ENCODE measurements around the gene RPL34.

Gene RPL34

DNA sequence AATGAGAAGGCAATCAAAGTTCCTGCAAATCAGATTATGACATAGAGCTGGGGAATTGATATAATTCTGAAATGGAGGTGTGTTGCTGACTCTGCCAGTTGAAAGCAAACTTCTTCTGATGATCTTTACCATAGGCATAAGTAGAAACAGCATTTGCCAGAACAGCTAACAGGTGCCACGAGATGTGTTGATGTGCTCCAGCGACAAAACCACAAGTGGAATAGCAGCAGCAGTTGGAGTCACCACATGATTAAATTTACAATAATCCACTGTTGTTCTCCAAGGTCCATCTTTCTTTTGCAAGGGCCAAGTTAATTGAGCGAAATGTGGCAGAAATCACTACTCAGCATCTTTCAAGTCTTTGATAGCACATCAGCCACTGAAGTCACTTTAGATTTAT lies 26.3 kb downstream of the RPL34 start:
- H3K27ac ChIP-seq: no peak overlapping the region
- TF ChIP-seq CTCF (conservative IDR thresholded peaks at IDR 0.05) (no peak), ZFX (IDR thresholded peaks at IDR 0.05) (no peak)

DNA sequence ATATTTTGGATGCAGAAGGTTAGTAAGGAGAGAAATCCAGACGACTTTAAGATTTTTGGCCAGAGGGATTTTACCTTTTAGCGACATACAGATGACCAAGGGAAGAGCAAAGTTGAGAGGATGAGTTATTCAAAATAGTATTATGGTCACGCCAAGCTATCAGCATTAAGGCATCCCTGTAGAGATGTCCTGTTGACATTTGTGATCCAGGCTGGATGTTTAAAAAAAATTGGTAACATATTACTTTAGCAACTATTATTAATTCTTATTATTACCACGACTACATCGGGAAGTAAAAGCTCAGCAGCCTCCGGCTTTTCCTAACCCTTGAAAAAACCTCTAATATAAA lies 29.5 kb downstream of the RPL34 start:
- TF ChIP-seq ZFX (IDR thresholded peaks at IDR 0.05) (no peak), CTCF (conservative IDR thresholded peaks at IDR 0.05) (0 out of 2 replicates have a peak, but pooled peaks have one; percentile 10)
- H3K27ac ChIP-seq: peak overlapping the region; percentile 87

DNA sequence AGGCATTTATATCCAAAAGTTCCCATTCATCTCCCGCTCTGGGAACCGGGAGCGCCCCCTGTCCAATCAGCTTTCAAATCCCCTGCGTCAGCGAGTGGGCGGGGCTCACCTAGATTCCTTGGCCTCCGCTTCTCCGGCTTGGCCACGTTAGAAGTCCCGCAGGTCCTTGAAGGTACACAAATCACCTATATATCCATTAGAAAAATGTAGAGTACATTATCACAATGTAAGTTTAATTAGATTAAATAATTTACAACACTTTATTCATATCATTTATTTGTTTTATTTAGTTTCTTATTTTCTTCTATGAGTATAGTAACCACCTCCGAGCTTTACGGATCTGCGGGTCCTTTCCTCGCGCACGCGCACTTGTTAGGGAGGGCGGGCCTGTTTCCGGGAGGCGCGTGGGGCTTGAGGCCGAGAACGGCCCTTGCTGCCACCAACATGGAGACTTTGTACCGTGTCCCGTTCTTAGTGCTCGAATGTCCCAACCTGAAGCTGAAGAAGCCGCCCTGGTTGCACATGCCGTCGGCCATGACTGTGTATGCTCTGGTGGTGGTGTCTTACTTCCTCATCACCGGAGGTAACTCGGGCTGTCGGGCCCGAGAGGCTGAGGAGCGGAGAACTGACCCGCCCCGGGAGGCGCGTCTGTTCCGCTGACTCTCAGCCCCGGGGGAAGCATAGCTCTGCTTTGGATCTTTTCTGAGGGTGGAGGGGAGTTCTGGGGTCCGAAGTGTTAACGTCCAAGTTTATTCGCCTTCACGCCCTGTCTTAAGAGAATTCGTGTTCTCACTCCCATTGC lies 30.0 kb downstream of the RPL34 start, which contains the start of gene OSTC:
Gene OSTC, plus strand, starts transcription at position 388 of the 802 bp plus-strand sequence. Its CDS starts 57 bp downstream, at position 445.
- TF ChIP-seq CTCF (conservative IDR thresholded peaks at IDR 0.05) (no peak), ZFX (IDR thresholded peaks at IDR 0.05) (peak; percentile 47)
- H3K27ac ChIP-seq: peak within 1 kb of the TSS; percentile 87

DNA sequence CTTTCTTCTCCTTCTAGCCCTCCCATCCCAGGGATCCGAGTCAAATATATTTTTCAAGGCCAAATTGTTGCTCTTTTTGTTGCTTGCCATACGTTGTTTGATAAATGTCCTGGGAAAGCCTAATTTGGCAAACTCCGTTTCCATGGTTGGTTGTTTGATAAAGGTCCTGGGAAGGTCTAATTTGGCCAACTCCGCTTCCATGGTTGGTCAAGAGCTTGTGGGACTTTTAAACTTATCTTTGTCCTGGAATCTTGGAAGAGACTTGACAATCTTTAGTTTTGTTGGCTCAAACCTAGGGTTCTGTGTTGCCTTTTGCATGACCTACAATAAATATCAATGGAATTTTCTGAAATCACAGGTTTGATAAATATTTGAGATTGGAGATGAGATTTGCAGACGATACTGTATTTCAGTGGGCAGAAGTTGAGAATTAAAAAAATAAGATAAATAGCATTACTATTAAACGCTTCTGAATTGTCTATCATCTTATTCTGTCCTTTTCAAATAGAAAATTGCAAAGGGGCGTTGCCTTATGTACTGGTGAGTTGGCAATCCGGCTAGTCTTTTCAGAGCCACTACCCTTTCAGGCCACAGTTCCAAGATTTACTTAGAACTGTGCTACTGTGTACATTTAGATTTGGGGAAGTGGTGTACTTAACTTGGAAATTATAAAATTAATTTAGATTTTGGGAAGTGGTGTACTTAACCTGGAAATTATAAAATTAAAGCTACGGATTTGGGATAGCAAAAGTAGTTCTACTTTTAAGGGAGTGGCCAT lies 30.8 kb downstream of the RPL34 start:
- H3K27ac ChIP-seq: peak overlapping the region; percentile 87
- TF ChIP-seq ZFX (IDR thresholded peaks at IDR 0.05) (no peak), CTCF (conservative IDR thresholded peaks at IDR 0.05) (no peak)

- TF ChIP-seq CTCF (conservative IDR thresholded peaks at IDR 0.05) (no peak), ZFX (IDR thresholded peaks at IDR 0.05) (no peak)
- H3K27ac ChIP-seq: no peak overlapping the region
Measured at GRCh38 chr4:108662629-108663028, 42.3 kb downstream of the RPL34 start.

- TF ChIP-seq ZFX (IDR thresholded peaks at IDR 0.05): no peak
- no peak for TF ChIP-seq CTCF (conservative IDR thresholded peaks at IDR 0.05)
- no peak overlapping the region for H3K27ac ChIP-seq
Measured at GRCh38 chr4:108674356-108674977, 54.1 kb downstream of the RPL34 start.

All from C4-2B (cell line).